Kidney capillary endothelial cell (primary cell): ENCODE data around the gene MOB2.

ENCODE experiments used
- DNase-seq: peaks from one replicate; pipeline ENCODE4 v3.0.0-alpha.2; 2018; ENCODE audit warnings: low spot score

MOB2 gene

GRCh38 chr11:1470681-1471611, 15.6 kb downstream of the MOB2 start:
- DNase-seq, result no peak

- DNase-seq, result no peak
Measured at GRCh38 chr11:1469911-1470680, 16.5 kb downstream of the MOB2 start.

DNA sequence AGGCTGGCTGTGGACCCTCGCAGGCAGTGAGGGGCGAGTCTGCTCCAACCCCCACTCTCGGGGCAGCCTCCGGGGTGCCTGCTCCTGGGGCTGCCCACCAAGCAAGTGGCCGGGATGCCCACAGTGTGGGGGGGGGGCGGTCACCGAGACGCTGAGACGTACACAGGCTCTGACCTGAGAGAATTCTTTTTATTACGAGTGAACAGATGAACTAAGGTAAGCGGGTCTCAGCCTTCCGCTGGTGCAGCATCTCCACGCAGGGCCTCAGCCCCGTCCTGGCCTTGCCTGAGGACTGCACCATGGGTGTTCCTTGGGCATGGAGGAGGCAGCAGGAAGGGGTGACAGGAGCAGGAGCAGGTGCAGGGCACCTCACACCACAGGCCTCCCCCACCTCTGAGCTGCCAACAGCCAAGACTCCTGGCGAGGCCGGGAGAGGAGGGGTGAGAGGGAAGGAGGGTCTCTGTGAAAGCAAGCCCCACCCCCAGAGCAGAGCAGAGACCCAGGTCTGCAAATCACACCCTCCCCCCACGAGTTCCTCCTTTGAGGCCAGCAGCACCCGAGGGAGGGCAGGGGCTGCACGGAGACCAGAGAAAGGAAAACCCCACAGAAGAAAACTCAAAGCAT, 17.2 kb downstream of the MOB2 start:
- no peak for DNase-seq

DNA sequence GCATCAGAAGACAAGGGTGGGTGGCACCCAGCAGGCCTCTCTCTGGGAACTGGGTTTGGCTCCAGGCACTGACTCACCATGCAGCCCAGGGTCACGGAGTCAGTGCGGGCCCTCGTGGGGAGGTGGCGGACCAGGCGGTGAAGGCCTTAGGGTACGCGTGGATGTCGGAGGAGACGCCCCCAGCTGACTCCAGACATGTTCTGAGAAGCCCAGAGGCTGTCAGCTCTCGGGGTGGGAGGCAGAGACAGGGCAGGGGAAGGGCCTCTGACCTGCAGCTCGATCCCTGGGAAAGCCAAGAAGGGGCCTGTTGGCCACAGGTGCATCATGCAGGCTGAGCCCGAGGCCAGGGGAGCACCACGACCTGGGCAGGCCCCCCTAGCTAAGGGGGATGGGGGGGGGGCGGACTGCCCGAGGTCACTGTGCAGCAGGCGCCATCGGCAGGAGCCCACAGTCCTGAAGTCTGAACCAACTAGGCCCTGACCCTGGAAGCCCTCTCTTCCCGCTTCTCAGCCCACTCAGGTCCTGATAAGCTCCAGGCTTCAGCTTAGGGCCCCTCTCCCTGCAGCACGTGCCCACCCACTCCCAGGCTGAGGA, 18.0 kb downstream of the MOB2 start:
- no peak for DNase-seq

DNA sequence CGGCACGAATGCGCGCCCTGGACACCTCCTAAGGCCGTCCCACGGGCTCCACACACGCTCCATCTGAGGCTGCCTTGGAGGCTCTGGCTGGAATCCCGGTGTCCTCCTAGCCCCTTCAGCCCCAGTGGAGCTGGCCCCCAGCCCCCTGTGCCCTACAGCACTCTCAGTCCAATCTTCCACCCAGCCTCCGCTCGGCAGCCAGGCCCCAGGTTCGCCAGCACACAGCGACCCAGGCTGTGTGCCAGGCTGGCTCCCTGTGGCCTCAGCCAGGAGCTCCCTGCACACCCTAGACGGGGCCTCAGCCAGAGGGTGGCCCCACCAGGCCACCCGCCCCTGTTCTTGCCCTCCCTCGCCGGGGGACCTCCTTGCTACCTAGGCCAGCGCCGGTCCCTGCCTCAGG, 18.6 kb downstream of the MOB2 start:
- no peak for DNase-seq

- no peak for DNase-seq
Measured at GRCh38 chr11:1467270-1467669, 19.3 kb downstream of the MOB2 start.

DNA sequence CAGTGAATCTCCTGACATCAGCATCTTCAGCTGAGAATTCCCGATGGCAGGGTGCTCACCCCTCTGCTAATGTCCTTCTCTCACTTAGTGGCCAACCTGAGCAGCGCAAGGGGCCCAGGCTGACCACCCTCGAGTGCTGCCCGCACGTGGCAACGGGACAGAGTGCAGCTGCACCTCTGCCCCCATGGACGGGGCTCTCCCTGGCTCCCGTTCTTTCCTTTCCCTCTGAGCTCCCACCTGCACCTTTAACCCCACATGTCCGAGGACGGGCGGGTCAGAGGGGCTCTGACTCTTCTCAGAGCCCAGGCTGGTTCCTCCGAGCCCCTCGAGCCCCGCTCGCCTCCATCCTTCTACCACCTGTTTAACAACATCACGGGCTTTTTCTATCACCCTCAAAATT, 19.8 kb downstream of the MOB2 start:
- no peak for DNase-seq

GRCh38 chr11:1463056-1463455, 23.5 kb downstream of the MOB2 start:
- DNase-seq, result no peak

DNA sequence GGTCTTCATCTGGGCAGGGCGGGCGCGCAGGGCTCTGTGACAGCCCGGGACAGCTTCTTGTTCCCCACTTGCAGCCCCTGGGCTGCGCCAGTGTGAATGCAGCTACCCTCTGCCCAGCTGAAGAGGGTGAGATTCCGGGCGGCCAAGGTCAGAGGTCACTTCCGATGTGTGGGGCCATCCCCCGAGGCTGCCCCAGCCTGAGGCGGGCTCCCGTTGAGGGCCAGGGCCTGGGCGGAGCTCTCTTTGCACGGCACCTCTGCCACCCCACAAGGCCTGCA, 23.9 kb downstream of the MOB2 start:
- DNase-seq, result no peak

DNA sequence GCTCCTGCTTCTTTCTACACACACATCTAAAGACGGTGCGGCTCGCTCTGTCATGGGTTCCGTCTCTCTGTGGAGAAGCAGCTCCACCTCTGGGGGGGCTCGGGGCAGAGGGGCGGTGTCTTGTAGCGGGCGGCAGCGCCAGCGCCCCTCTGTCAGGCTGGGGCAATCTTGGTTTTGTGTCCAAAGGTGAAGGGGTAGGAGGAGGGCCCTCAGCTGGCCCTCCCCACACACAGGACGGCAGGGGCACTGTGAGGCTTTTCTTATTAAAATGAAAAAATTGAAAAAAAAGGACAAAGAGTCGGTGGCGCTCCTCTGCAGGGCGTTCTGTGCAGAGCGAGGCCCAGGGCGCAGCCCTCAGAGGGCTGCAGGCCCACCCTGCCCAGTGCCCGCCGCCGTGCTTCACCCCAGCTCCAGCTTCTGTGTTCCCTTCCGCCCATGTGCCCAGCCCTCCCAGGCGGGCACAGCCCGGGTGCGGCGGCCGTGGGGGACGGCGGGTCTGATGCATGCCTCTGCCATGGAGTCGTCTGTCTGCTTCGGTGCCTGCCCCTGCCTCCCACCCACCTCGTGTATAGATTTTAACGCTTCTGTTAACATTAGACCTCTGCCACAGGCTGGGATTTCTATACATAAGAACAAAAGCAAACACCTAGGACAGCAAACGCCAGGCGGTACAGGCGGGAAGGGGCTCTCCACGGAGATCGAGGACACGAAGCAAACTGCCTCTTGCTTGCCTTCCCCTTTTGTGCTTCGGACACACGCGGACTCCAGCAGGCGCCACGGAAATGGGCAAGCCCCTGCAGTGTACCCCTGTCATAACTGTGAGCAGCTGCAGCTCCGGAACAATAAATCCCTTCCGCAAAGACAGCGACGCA, 24.5 kb downstream of the MOB2 start:
- DNase-seq, result no peak

DNA sequence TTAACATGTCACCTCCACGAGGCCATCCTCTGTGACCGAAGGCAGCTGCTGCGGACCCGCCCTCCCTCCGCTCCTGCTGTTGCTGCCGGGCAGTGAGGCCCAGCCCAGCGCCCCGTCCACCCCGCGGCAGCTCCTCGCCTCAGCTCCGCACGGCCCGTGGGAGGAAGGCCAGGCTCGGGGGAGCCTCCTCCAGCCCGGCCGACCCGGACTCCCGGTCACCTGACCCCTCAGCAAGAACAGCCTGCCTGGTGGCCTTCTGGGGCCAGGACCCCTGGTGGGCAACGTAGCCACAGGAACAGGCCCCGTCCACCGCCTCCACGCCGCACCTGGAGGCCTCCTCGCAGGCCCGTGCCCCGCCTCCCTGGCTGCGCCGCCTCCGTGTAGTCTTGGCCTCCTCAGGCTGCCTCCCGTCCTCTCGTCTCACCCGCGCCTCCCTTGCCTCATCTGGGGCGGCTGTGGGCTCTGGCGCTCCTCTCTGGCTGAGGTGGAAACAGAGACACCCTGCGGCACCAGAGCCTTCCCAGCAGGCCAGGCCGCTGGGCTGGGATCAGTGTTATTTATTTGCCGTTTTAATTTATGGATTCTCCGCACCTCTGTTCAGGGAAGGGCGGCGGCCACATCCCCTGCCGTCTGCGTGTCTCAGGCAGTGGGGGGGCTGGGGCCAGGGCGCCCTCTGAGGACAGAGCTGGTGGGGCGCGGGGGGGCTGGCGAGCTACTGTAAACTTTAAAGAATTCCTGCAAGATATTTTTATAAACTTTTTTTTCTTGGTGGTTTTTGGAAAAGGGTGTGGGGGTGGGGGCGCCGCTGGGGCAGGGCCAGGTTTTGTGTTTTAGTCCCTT, 25.4 kb downstream of the MOB2 start:
- DNase-seq, result no peak

DNA sequence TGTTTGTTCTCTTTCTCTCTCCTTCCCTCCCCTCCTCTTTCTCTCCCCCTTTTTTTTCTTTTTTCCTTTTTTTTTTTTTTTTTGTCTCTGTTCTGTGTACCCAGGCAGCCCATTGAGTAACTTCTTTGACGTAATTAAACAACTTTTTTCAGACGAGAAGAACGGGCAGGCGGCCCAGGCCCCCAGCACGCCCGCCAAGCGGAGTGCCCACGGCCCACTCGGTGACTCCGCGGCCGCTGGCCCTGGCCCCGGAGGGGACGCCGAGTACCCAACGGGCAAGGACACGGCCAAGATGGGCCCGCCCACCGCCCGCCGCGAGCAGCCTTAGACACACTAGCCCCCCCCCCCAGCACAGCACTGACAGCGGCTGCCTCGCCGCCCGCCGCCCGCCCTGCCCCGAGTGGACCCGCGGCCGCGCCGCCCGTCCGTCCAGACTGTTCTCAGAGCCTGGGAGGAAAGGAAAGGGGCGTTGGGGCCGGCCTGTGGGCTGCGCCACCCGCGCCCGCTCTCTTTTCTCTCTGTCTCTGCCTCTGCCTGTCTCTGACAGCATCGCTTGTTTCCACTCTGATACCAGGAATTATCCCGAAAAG, 26.1 kb downstream of the MOB2 start:
- no peak for DNase-seq

- no peak for DNase-seq
Measured at GRCh38 chr11:1459764-1460395, 26.7 kb downstream of the MOB2 start.

- no peak for DNase-seq
Measured at GRCh38 chr11:1459219-1459575, 27.4 kb downstream of the MOB2 start.

GRCh38 chr11:1458340-1459218, 28.0 kb downstream of the MOB2 start:
- DNase-seq, result no peak

- DNase-seq, result no peak
Measured at GRCh38 chr11:1457856-1458255, 28.7 kb downstream of the MOB2 start.

GRCh38 chr11:1457326-1457680, 29.3 kb downstream of the MOB2 start:
- no peak for DNase-seq

DNA sequence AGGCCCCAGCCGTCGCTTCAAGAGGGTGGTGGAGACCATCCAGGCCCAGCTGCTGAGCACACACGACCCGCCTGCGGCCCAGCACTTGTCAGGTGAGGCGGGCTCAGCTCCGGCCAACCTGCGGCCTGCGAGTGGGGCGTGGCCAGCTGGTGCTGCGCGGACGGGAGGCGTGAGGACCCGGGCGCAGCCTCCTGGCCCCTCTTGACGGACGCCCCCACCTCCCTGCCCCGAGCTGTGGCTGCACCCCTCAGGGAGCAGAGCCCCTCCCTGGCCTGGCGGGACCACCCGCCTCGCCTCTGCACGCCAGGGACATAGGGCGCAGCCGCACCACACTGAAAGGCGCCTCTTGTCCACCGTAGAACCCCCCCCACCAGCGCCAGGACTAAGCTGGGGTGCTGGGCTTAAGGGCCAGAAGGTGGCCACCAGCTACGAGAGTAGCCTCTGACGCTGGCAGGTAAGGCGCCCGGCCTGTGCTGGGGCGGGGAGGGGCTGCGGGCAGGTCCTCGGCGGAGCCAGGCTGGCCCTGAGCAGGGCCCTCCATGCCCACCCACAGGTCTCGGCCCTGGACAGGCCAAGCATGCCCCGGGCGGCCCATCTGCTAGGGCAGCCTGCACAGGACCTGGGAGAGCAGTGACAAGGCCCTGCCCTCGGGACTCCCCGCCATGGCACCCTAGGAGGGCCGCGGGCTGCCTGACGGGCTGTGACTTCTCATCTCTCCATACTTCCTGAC, 29.8 kb downstream of the MOB2 start:
- no peak for DNase-seq
